Erythroblast (primary cell): ENCODE measurements around the gene TACR1.

Source experiments
- GATA1 ChIP-seq: IDR thresholded peaks from 2 replicates; pipeline ENCODE4 v1.6.1; 2011; ENCODE audit warnings: low read depth, mild to moderate bottlenecking, control low read depth, low read length, moderate library complexity
- POLR2A ChIP-seq: IDR thresholded peaks from 2 replicates; pipeline ENCODE4 v1.6.1; 2011; ENCODE audit warnings: mild to moderate bottlenecking, low read length

DNA sequence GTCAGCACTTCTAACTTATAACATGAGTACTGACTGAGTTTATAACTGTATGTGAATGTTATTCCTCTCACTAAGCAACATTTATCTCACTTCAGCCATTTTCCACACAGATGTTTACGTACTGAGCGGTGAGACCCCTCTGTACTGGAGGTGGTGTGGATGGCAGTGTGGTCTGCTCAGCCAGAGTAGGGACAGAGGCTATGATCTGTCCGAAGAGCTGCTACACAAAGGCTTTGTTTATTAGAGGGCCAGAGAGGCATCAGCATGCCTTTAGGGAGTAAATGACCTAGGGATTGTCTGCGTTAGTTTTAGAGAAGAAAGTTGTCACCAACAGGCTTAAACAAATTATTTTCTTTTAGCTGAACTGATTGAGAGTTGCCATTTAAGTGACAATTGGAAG is 23.2 kb upstream of the TACR1 start:
- TF ChIP-seq POLR2A (no peak), GATA1 (no peak)
